Measurements from ENCODE around the gene ABAT. TPM values are rescaled to one million over a fixed set of nuclear protein-coding genes. Genes with fewer than 3 reads are reported as not detected.
"Not testable (repeated sequence)": the region's sequence is repeated elsewhere in the genome, so short reads cannot be mapped to it uniquely, and the experiment has no call there.

ABAT gene
- total RNA-seq, 1 experiment from 2014 or later = 7.3 TPM

- no peaks in the 10 kb centered on the region for H3K27me3 ChIP-seq (ENCODE audit: insufficient read depth, low read length)
- no peaks in the 10 kb centered on the region for H4K20me1 ChIP-seq (ENCODE audit: control insufficient read depth, insufficient read depth, insufficient read length)
- H3K14ac ChIP-seq (ENCODE audit: insufficient read depth, low read length) = no peak overlapping the region
- TF ChIP-seq CTCF (conservative IDR thresholded peaks at IDR 0.05) = no peak
- H2AFZ ChIP-seq (ENCODE audit: low read length) = no peak overlapping the region
- no peak overlapping the region for H3K18ac ChIP-seq (ENCODE audit: insufficient read length, low read depth, low read length)
- Mint-ChIP-seq H3K4me3 (no peak overlapping the region), H3K27me3 (ENCODE audit: low read depth) (peaks cover 6% of the 10 kb centered on the region), H3K9me3 (peaks cover 2% of the 10 kb centered on the region in 2 experiments; a peak in 4 of 5 replicates), H3K4me1 (no peaks in the 10 kb centered on the region), H3K27ac (no peak overlapping the region; a peak in 1 of 7 replicates), H3K36me3 (ENCODE audit: insufficient read depth in 1 of 3, low read depth in 3 of 3) (peaks cover 0 to 2% (median 0%) of the 10 kb centered on the region in 3 experiments; a peak in 1 of 7 replicates)
- H4K5ac ChIP-seq (ENCODE audit: insufficient read length, low read depth, low read length) = no peak overlapping the region
- no peak overlapping the region for H4K91ac ChIP-seq (ENCODE audit: insufficient read length, low read depth, low read length)
- no peaks in the 10 kb centered on the region for H3K9me3 ChIP-seq (ENCODE audit: control insufficient read depth, low read depth, low read length)
- no peak overlapping the region for H3K27ac ChIP-seq (ENCODE audit: insufficient read length, low read depth, low read length)
- no peak overlapping the region for H2BK15ac ChIP-seq (ENCODE audit: low read depth, low read length)
- no peaks in the 10 kb centered on the region for H3K23me2 ChIP-seq (ENCODE audit: insufficient read length, low read depth, low read length, poor library complexity, severe bottlenecking)
- H4K8ac ChIP-seq (replicated peaks; ENCODE audit: insufficient read length, low read depth, low read length) = no peak overlapping the region
- no peaks in the 10 kb centered on the region for H3K4me1 ChIP-seq (ENCODE audit: insufficient read depth, low read length)
- H2BK12ac ChIP-seq (ENCODE audit: insufficient read length, low read depth, low read length) = no peak overlapping the region
- no peak for DNase-seq
- H3K79me2 ChIP-seq (ENCODE audit: insufficient read depth, low read length) = no peaks in the 10 kb centered on the region
- no peaks in the 10 kb centered on the region for H3K79me1 ChIP-seq (ENCODE audit: insufficient read depth, low read depth, low read length, poor library complexity, severe bottlenecking)
- no CpG with 5 or more reads among the region's 8 CpGs for WGBS (ENCODE audit: extremely low coverage, insufficient read length, low lambda C conversion rate)
- H2BK20ac ChIP-seq (ENCODE audit: low read depth, low read length, poor library complexity, severe bottlenecking) = no peak overlapping the region
- no peak overlapping the region for H3K56ac ChIP-seq (ENCODE audit: insufficient read length, low read depth, low read length)
- no peak overlapping the region for H2BK120ac ChIP-seq (ENCODE audit: low read depth, low read length, poor library complexity, severe bottlenecking)
- no peak overlapping the region for H3K4me2 ChIP-seq (ENCODE audit: insufficient read depth, insufficient read length, low read length)
- no peak overlapping the region for H3T11ph ChIP-seq (ENCODE audit: low read length)
- H2BK5ac ChIP-seq (ENCODE audit: insufficient read length, low read length) = no peak overlapping the region
- H3K9ac ChIP-seq (ENCODE audit: extremely low read depth, insufficient read length, low read length) = no peak overlapping the region
- no peak overlapping the region for H2AK5ac ChIP-seq (ENCODE audit: insufficient read length, low read length)
- H3K23ac ChIP-seq (ENCODE audit: insufficient read length, low read depth, low read length) = no peak overlapping the region
- no peak overlapping the region for H3K4ac ChIP-seq (ENCODE audit: low read depth, low read length)
Observed at GRCh38 chr16:8742068-8742467, 67.7 kb downstream of the ABAT start.

GRCh38 chr16:8748944-8749343 is 74.5 kb downstream of the ABAT start:
- no CpG with 5 or more reads among the region's 9 CpGs for WGBS (ENCODE audit: extremely low coverage, insufficient read length, low lambda C conversion rate)
- H3K4ac ChIP-seq (ENCODE audit: low read depth, low read length); H2AFZ ChIP-seq (ENCODE audit: low read length); H3K4me1 Mint-ChIP-seq; H3K9ac ChIP-seq (ENCODE audit: extremely low read depth, insufficient read length, low read length); H3K56ac ChIP-seq (ENCODE audit: insufficient read length, low read depth, low read length); H2BK120ac ChIP-seq (ENCODE audit: low read depth, low read length, poor library complexity, severe bottlenecking); H2BK12ac ChIP-seq (ENCODE audit: insufficient read length, low read depth, low read length); DNase-seq; H3K27me3 Mint-ChIP-seq (ENCODE audit: low read depth); H3K36me3 Mint-ChIP-seq (ENCODE audit: insufficient read depth in 1 of 3, low read depth in 3 of 3); H4K91ac ChIP-seq (ENCODE audit: insufficient read length, low read depth, low read length); H3K4me2 ChIP-seq (ENCODE audit: insufficient read depth, insufficient read length, low read length); H3K9me3 Mint-ChIP-seq; H4K8ac ChIP-seq (replicated peaks; ENCODE audit: insufficient read length, low read depth, low read length); H2AK5ac ChIP-seq (ENCODE audit: insufficient read length, low read length); H3K27ac ChIP-seq (ENCODE audit: insufficient read length, low read depth, low read length); H2BK20ac ChIP-seq (ENCODE audit: low read depth, low read length, poor library complexity, severe bottlenecking); H3K79me1 ChIP-seq (ENCODE audit: insufficient read depth, low read depth, low read length, poor library complexity, severe bottlenecking); H4K20me1 ChIP-seq (ENCODE audit: control insufficient read depth, insufficient read depth, insufficient read length); H3K4me3 Mint-ChIP-seq; H3K27ac Mint-ChIP-seq; H4K5ac ChIP-seq (ENCODE audit: insufficient read length, low read depth, low read length); H3K9me3 ChIP-seq (ENCODE audit: control insufficient read depth, low read depth, low read length); H3T11ph ChIP-seq (ENCODE audit: low read length); H3K23me2 ChIP-seq (ENCODE audit: insufficient read length, low read depth, low read length, poor library complexity, severe bottlenecking); H3K79me2 ChIP-seq (ENCODE audit: insufficient read depth, low read length); H2BK15ac ChIP-seq (ENCODE audit: low read depth, low read length); H3K4me1 ChIP-seq (ENCODE audit: insufficient read depth, low read length); H3K18ac ChIP-seq (ENCODE audit: insufficient read length, low read depth, low read length); H2BK5ac ChIP-seq (ENCODE audit: insufficient read length, low read length); H3K14ac ChIP-seq (ENCODE audit: insufficient read depth, low read length); H3K23ac ChIP-seq (ENCODE audit: insufficient read length, low read depth, low read length); H3K27me3 ChIP-seq (ENCODE audit: insufficient read depth, low read length): not testable (repeated sequence)
